IMR-90 (cell line): ENCODE data around the gene BCL7A.

Source experiments
- CHD1 ChIP-seq: IDR thresholded peaks from 2 replicates; pipeline ENCODE4 v1.6.1; 2012; ENCODE audit warnings: low read depth, low read length, improper control_type of control experiment
- ELK1 ChIP-seq: fragments of 150-350 bp; IDR thresholded peaks from 2 replicates; pipeline ENCODE4 v1.6.1; 2016; ENCODE audit warnings: low read depth, mild to moderate bottlenecking, low read length, moderate library complexity, borderline replicate concordance
- FOS ChIP-seq: fragments of 150-350 bp; IDR thresholded peaks from 2 replicates; pipeline ENCODE4 v1.6.1; 2016; ENCODE audit warnings: low read depth, low read length
- POLR2A ChIP-seq: IDR thresholded peaks from 2 replicates; pipeline ENCODE4 v1.6.1; 2012; ENCODE audit warnings: mild to moderate bottlenecking, low read depth, low read length
- SMC3 ChIP-seq: fragments of 150-350 bp; IDR thresholded peaks from 2 replicates; pipeline ENCODE4 v1.6.1; 2016; ENCODE audit warnings: low read depth, mild to moderate bottlenecking, antibody characterized with exemption, low read length, moderate library complexity
- TF ChIP-seq, protein P1 (sequence below): conservative IDR thresholded peaks from 2 replicates; pipeline ENCODE4 v1.5.1; 2012; ENCODE audit warnings: mild to moderate bottlenecking, low read depth, low read length, improper control_type of control experiment

- TF ChIP-seq, protein P1, sequence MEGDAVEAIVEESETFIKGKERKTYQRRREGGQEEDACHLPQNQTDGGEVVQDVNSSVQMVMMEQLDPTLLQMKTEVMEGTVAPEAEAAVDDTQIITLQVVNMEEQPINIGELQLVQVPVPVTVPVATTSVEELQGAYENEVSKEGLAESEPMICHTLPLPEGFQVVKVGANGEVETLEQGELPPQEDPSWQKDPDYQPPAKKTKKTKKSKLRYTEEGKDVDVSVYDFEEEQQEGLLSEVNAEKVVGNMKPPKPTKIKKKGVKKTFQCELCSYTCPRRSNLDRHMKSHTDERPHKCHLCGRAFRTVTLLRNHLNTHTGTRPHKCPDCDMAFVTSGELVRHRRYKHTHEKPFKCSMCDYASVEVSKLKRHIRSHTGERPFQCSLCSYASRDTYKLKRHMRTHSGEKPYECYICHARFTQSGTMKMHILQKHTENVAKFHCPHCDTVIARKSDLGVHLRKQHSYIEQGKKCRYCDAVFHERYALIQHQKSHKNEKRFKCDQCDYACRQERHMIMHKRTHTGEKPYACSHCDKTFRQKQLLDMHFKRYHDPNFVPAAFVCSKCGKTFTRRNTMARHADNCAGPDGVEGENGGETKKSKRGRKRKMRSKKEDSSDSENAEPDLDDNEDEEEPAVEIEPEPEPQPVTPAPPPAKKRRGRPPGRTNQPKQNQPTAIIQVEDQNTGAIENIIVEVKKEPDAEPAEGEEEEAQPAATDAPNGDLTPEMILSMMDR = no peak
- TF ChIP-seq SMC3 (no peak), POLR2A (no peak), FOS (no peak), ELK1 (no peak), CHD1 (no peak)
Observed at GRCh38 chr12:121981456-121981855, 40.2 kb upstream of the BCL7A start.
